HepG2 (cell line): ENCODE data around the gene KNG1. TPM values are rescaled to one million over a fixed set of nuclear protein-coding genes. Genes with fewer than 3 reads are reported as not detected.

Experiments used
- ATF3 ChIP-seq: sonication (generic); formaldehyde crosslinking; IDR thresholded peaks from 2 replicates; pipeline ENCODE4 v1.4.0; 2020; ENCODE audit warnings: missing genetic modification reagents
- CCAR2 ChIP-seq: fragments of 200-400 bp; formaldehyde crosslinking; optimal IDR thresholded peaks from 2 replicates; pipeline ENCODE3; 2018; ENCODE audit warnings: low read depth, mild to moderate bottlenecking, low read length, moderate library complexity
- CHD2 ChIP-seq: IDR thresholded peaks from 2 replicates; pipeline ENCODE4 v1.6.1; 2011; ENCODE audit warnings: low read depth, low read length, improper control_type of control experiment
- DR1 ChIP-seq: sonication (generic); formaldehyde crosslinking; IDR thresholded peaks from 2 replicates; pipeline ENCODE4 v1.8.0; 2021; ENCODE audit warnings: mild to moderate bottlenecking, missing genetic modification reagents, inconsistent platforms
- ETS1 ChIP-seq: sonication (generic); formaldehyde crosslinking; IDR thresholded peaks from 2 replicates; pipeline ENCODE4 v1.4.0; 2020; ENCODE audit warnings: missing genetic modification reagents
- GATAD2A ChIP-seq: IDR thresholded peaks from 2 replicates; pipeline ENCODE4 v1.6.1; 2016
- HOMEZ ChIP-seq: IDR thresholded peaks from 2 replicates; pipeline ENCODE4 v1.6.1; 2016; ENCODE audit warnings: low read depth
- MTA1 ChIP-seq: sonication (generic); formaldehyde crosslinking; IDR thresholded peaks from 2 replicates; pipeline ENCODE4 v1.4.0; 2020; ENCODE audit warnings: missing genetic modification reagents, mild to moderate bottlenecking, borderline replicate concordance
- PAX8 ChIP-seq: sonication (generic); formaldehyde crosslinking; IDR thresholded peaks from 2 replicates; pipeline ENCODE4 v1.8.0; 2022; ENCODE audit warnings: mild to moderate bottlenecking, missing genetic modification reagents, borderline replicate concordance
- SALL1 ChIP-seq: sonication (generic); formaldehyde crosslinking; IDR thresholded peaks from 2 replicates; pipeline ENCODE4 v1.8.0; 2022; ENCODE audit warnings: mild to moderate bottlenecking, missing genetic modification reagents
- TFAP4 ChIP-seq: sonication (generic); IDR thresholded peaks from 2 replicates; pipeline ENCODE4 v1.6.1; 2016; ENCODE audit warnings: low read depth, borderline replicate concordance
- TRAFD1 ChIP-seq: sonication (generic); formaldehyde crosslinking; IDR thresholded peaks from 2 replicates; pipeline ENCODE4 v1.5.1; 2020; ENCODE audit warnings: missing genetic modification reagents, mild to moderate bottlenecking, borderline replicate concordance
- ZFP91 ChIP-seq: sonication (generic); formaldehyde crosslinking; IDR thresholded peaks from 2 replicates; pipeline ENCODE4 v1.9.0; 2022; ENCODE audit warnings: missing genetic modification reagents, mild to moderate bottlenecking, borderline replicate concordance
- ZNF143 ChIP-seq: sonication (generic); formaldehyde crosslinking; IDR thresholded peaks from 2 replicates; pipeline ENCODE4 v1.4.0; 2020; ENCODE audit warnings: missing genetic modification reagents
- ZNF3 ChIP-seq: IDR thresholded peaks from 2 replicates; pipeline ENCODE4 v1.7.0; 2017; ENCODE audit warnings: inconsistent platforms
- ZNF546 ChIP-seq: sonication (generic); formaldehyde crosslinking; conservative IDR thresholded peaks from 2 replicates; pipeline ENCODE4 v1.8.1; 2023; ENCODE audit warnings: mild to moderate bottlenecking, missing genetic modification reagents
- ZNF607 ChIP-seq: sonication (generic); formaldehyde crosslinking; IDR thresholded peaks from 2 replicates; pipeline ENCODE4 v1.5.1; 2020; ENCODE audit warnings: missing genetic modification reagents, mild to moderate bottlenecking, borderline replicate concordance
- ZNF703 ChIP-seq: sonication (generic); formaldehyde crosslinking; IDR thresholded peaks from 2 replicates; pipeline ENCODE4 v1.5.1; 2020; ENCODE audit warnings: missing genetic modification reagents, mild to moderate bottlenecking, moderate library complexity, borderline replicate concordance
- ZNF816 ChIP-seq: sonication (generic); formaldehyde crosslinking; IDR thresholded peaks from 2 replicates; pipeline ENCODE4 v1.8.0; 2022; ENCODE audit warnings: missing genetic modification reagents, mild to moderate bottlenecking, borderline replicate concordance
- polyA plus RNA-seq, 8 experiments: library from polyadenylated mRNA; depleted of rRNA in 3 of 8; stranded (reverse) in 7 of 8; unstranded in 1 of 8; fragments of >200 nt; fragmentation: Illumina TruSeq in 4 of 8; extraction: Trizol in 4 of 8; gene quantifications; 2 replicates each; pipeline versions ENCODE4 v1.2.1 to v1.2.3, GENCODE V29; 2011 to 2016; ENCODE audit warnings: low read depth in 4 of 8, missing spikeins in 1 of 8, mixed read lengths in 1 of 8; ENCODE audit not compliant: insufficient read depth in 1 of 8
- total RNA-seq, 5 experiments: library from RNA; depleted of rRNA; stranded (reverse); fragments of >200 nt; fragmentation: Illumina TruSeq; extraction: Trizol; gene quantifications; 2 replicates each; pipeline ENCODE4 v1.2.3, GENCODE V29; 2016; ENCODE audit warnings: low read depth in 1 of 5
- TF ChIP-seq, protein P1 (sequence below): sonication (generic); formaldehyde crosslinking; IDR thresholded peaks from 2 replicates; pipeline ENCODE4 v1.8.0; 2022; ENCODE audit warnings: mild to moderate bottlenecking, missing genetic modification reagents

KNG1 gene
- total and polyA plus RNA-seq, 2 of the 13 experiments (the other 11 are each of a cell fraction or from before 2014, with no cell fraction given), result 6.5 to 7.0 TPM

DNA sequence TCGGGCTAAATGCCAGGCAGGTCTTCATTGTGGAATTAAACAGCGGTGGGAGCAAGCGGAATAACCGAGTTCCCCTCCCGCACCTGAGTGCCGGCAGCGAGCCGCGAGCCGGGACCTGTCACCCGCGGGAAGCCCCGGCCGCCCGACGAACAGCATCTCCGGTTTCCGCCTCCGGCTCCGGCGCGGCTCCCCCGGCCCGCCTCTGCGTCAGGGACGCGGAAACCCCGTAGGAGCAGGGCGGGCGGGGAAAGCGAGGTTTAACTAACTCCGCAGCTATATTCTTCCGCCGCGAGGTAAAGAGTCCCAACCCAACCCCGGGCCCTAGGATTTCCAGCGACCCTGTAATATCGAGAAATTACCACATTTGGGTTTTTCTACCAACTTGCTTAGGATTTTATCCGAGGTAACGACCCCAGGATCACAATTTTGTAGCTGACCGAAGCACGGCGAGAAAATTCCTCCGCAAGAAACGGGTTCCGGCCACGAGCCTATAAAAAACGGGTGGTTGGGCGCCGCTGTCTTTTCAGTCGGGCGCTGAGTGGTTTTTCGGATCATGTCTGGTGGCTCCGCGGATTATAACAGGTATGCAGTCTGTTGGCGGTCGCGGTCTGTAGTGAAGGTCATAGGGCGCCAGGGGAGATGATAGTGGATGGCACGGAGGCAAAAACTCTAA, 66.0 kb downstream of the KNG1 start, which contains the start of gene EIF4A2 (continued):
- TF ChIP-seq ATF3 (CRISPR knock-in tag), result no peak
- TF ChIP-seq SALL1 (CRISPR knock-in tag), result peak; percentile 64
- peak; percentile 80 for TF ChIP-seq CCAR2
- no peak for TF ChIP-seq ZNF143 (CRISPR knock-in tag)
- TF ChIP-seq, protein P1, sequence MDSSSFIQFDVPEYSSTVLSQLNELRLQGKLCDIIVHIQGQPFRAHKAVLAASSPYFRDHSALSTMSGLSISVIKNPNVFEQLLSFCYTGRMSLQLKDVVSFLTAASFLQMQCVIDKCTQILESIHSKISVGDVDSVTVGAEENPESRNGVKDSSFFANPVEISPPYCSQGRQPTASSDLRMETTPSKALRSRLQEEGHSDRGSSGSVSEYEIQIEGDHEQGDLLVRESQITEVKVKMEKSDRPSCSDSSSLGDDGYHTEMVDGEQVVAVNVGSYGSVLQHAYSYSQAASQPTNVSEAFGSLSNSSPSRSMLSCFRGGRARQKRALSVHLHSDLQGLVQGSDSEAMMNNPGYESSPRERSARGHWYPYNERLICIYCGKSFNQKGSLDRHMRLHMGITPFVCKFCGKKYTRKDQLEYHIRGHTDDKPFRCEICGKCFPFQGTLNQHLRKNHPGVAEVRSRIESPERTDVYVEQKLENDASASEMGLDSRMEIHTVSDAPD (CRISPR knock-in tag), result no peak
- TF ChIP-seq HOMEZ (CRISPR knock-in tag), result peak; percentile 90; the same call in 1 of the 2 replicates
- peak; percentile 38; the same call in 1 of the 2 replicates for TF ChIP-seq ZNF816 (CRISPR knock-in tag)
- peak; percentile 75; the same call in 1 of the 2 replicates for TF ChIP-seq ZNF607
- peak; percentile 16; the same call in 1 of the 2 replicates for TF ChIP-seq TFAP4
- peak; percentile 84; the same call in 1 of the 2 replicates for TF ChIP-seq MTA1
- peak; percentile 30; the same call in 1 of the 2 replicates for TF ChIP-seq GATAD2A
- no peak; the same call in 1 of the 2 replicates for TF ChIP-seq ZNF3 (CRISPR knock-in tag)
- TF ChIP-seq PAX8, result no peak
- TF ChIP-seq CHD2, result peak; percentile 86; the same call in 1 of the 2 replicates
- TF ChIP-seq ETS1, result peak; percentile 87; the same call in 1 of the 2 replicates
- peak; percentile 60; the same call in 1 of the 2 replicates for TF ChIP-seq ZFP91 (CRISPR knock-in tag)
- TF ChIP-seq ZNF546 (CRISPR knock-in tag), result no peak; the same call in 1 of the 2 replicates
- peak; percentile 42; the same call in 1 of the 2 replicates for TF ChIP-seq ZNF703 (CRISPR knock-in tag)
- TF ChIP-seq DR1 (CRISPR knock-in tag), result peak; percentile 93
- TF ChIP-seq TRAFD1 (CRISPR knock-in tag), result peak; percentile 62; the same call in 1 of the 2 replicates
